Measurements from ENCODE around the gene DENND6A.

The DENND6A gene

GRCh38 chr3:57627976-57628375, 64.9 kb downstream of the DENND6A start:
- no peak overlapping the region for H2AFZ ChIP-seq (ENCODE audit: low read length)
- no peaks in the 10 kb centered on the region for H3K79me2 ChIP-seq (ENCODE audit: low read length)
- H3K36me3 ChIP-seq (replicated peaks; ENCODE audit: insufficient read depth, low read length): peaks cover 9% of the 10 kb centered on the region; the same call in 1 of the 2 replicates
- TF ChIP-seq CTCF (IDR thresholded peaks at IDR 0.05; ENCODE audit: low read length) (no peak), EZH2 (optimal IDR thresholded peaks at IDR 0.05; ENCODE audit: low read depth, low read length) (no peak), EZH2phosphoT487 (IDR thresholded peaks at IDR 0.05; ENCODE audit: low read length) (no peak)
- H3K9me3 ChIP-seq (replicated peaks; ENCODE audit: insufficient read depth, low read length): no peaks in the 10 kb centered on the region
- no peaks in the 10 kb centered on the region for H3K4me1 ChIP-seq (ENCODE audit: low read length)
- H3K9ac ChIP-seq (ENCODE audit: low read length): no peak overlapping the region
- H4K20me1 ChIP-seq (ENCODE audit: insufficient read depth, low read length): no peaks in the 10 kb centered on the region
- H3K4me2 ChIP-seq (ENCODE audit: low read depth, low read length): no peak overlapping the region
- H3F3A ChIP-seq (ENCODE audit: insufficient read depth, low read length): no peaks in the 10 kb centered on the region
- no peak for DNase-seq
- H3K4me3 ChIP-seq (ENCODE audit: low read length): no peak overlapping the region
- no peaks in the 10 kb centered on the region for H3K27me3 ChIP-seq (replicated peaks; ENCODE audit: insufficient read depth, low read length)
- no peak overlapping the region for H3K27ac ChIP-seq (ENCODE audit: low read length)
- H3K9me2 ChIP-seq (replicated peaks; ENCODE audit: insufficient read depth, low read length): no peaks in the 10 kb centered on the region

- peaks cover 9% of the 10 kb centered on the region; the same call in 1 of the 2 replicates for H3K36me3 ChIP-seq (replicated peaks; ENCODE audit: insufficient read depth, low read length)
- H3K27me3 ChIP-seq (replicated peaks; ENCODE audit: insufficient read depth, low read length): no peaks in the 10 kb centered on the region
- H3K27ac ChIP-seq (ENCODE audit: low read length): no peak overlapping the region
- no peaks in the 10 kb centered on the region for H4K20me1 ChIP-seq (ENCODE audit: insufficient read depth, low read length)
- H3F3A ChIP-seq (ENCODE audit: insufficient read depth, low read length): no peaks in the 10 kb centered on the region
- TF ChIP-seq EZH2phosphoT487 (IDR thresholded peaks at IDR 0.05; ENCODE audit: low read length) (no peak), CTCF (IDR thresholded peaks at IDR 0.05; ENCODE audit: low read length) (no peak), EZH2 (optimal IDR thresholded peaks at IDR 0.05; ENCODE audit: low read depth, low read length) (no peak)
- H3K4me3 ChIP-seq (ENCODE audit: low read length): no peak overlapping the region
- DNase-seq: no peak
- no peak overlapping the region for H3K9ac ChIP-seq (ENCODE audit: low read length)
- H3K79me2 ChIP-seq (ENCODE audit: low read length): no peaks in the 10 kb centered on the region
- H3K4me2 ChIP-seq (ENCODE audit: low read depth, low read length): no peak overlapping the region
- no peaks in the 10 kb centered on the region for H3K4me1 ChIP-seq (ENCODE audit: low read length)
- no peak overlapping the region for H2AFZ ChIP-seq (ENCODE audit: low read length)
- H3K9me3 ChIP-seq (replicated peaks; ENCODE audit: insufficient read depth, low read length): no peaks in the 10 kb centered on the region
- H3K9me2 ChIP-seq (replicated peaks; ENCODE audit: insufficient read depth, low read length): no peaks in the 10 kb centered on the region
These were observed 68.1 kb downstream of the DENND6A start for GRCh38 chr3:57624801-57625200.

GRCh38 chr3:57622362-57622761, 70.5 kb downstream of the DENND6A start:
- DNase-seq: no peak
- peaks cover 1% of the 10 kb centered on the region; the same call in 1 of the 2 replicates for H3K36me3 ChIP-seq (replicated peaks; ENCODE audit: insufficient read depth, low read length)
- TF ChIP-seq EZH2 (optimal IDR thresholded peaks at IDR 0.05; ENCODE audit: low read depth, low read length) (no peak), EZH2phosphoT487 (IDR thresholded peaks at IDR 0.05; ENCODE audit: low read length) (no peak), CTCF (IDR thresholded peaks at IDR 0.05; ENCODE audit: low read length) (no peak)
- no peaks in the 10 kb centered on the region for H3K27me3 ChIP-seq (replicated peaks; ENCODE audit: insufficient read depth, low read length)
- no peaks in the 10 kb centered on the region for H4K20me1 ChIP-seq (ENCODE audit: insufficient read depth, low read length)
- H3K9me2 ChIP-seq (replicated peaks; ENCODE audit: insufficient read depth, low read length): no peaks in the 10 kb centered on the region
- no peak overlapping the region for H3K4me3 ChIP-seq (ENCODE audit: low read length)
- H3K9ac ChIP-seq (ENCODE audit: low read length): no peak overlapping the region
- H3F3A ChIP-seq (ENCODE audit: insufficient read depth, low read length): no peaks in the 10 kb centered on the region
- no peaks in the 10 kb centered on the region for H3K4me1 ChIP-seq (ENCODE audit: low read length)
- H3K79me2 ChIP-seq (ENCODE audit: low read length): no peaks in the 10 kb centered on the region
- no peak overlapping the region for H3K27ac ChIP-seq (ENCODE audit: low read length)
- no peak overlapping the region for H3K4me2 ChIP-seq (ENCODE audit: low read depth, low read length)
- no peaks in the 10 kb centered on the region for H3K9me3 ChIP-seq (replicated peaks; ENCODE audit: insufficient read depth, low read length)
- H2AFZ ChIP-seq (ENCODE audit: low read length): no peak overlapping the region

Data from MM.1S (cell line).